ENCODE measurements around the gene PDZD7. TPM values are rescaled to one million over a fixed set of nuclear protein-coding genes. Genes with fewer than 3 reads are reported as not detected.

PDZD7 gene
- total and polyA plus RNA-seq, 4 experiments from 2014 or later = 0.20 to 1.8 (median 0.70) TPM

- POLR2A ChIA-PET (ENCODE audit: partially characterized antibody) = interaction anchor here (1.0 kb wide), 1 partner anchor 16 kb away, joined by 3 read pairs; the partner anchor contains the start of genes PDZD7 and SFXN3
- no peak overlapping the region for H3K27ac ChIP-seq (ENCODE audit: low read depth, low read length)
Measured at GRCh38 chr10:101046332-101047238, 15.7 kb upstream of the PDZD7 start.

GRCh38 chr10:101044117-101044516 is 13.2 kb upstream of the PDZD7 start:
- intact Hi-C loops (cut with micrococcal nuclease) = loop anchor here (5.0 kb wide), 1 partner anchor 98 kb away; no protein-coding TSS in a partner anchor
- Mint-ChIP-seq H3K27me3 (peaks cover 22 to 23% of the 10 kb centered on the region in 2 donors), H3K27ac (peak overlapping the region in 1 of 7 donors; percentile 43), H3K4me3 (peak overlapping the region in 2 of 8 donors; percentile 10 to 40), H3K9me3 (no peaks in the 10 kb centered on the region), H3K4me1 (peaks cover 18 to 34% (median 19%) of the 10 kb centered on the region in 4 donors), H3K36me3 (peaks cover 0 to 14% of the 10 kb centered on the region in 2 donors)
- no peak for DNase-seq
- Histone ChIP-seq H3K27ac (ENCODE audit: low read depth, low read length) (no peak overlapping the region), H3K36me3 (ENCODE audit: insufficient read depth, low read length) (no peaks in the 10 kb centered on the region), H3K4me1 (ENCODE audit: insufficient read depth, low read length) (peaks cover 27% of the 10 kb centered on the region), H3K4me3 (ENCODE audit: low read length in 2 of 2) (no peak overlapping the region), H3K9me3 (ENCODE audit: control insufficient read depth in 1 of 2, low read length in 2 of 2) (no peaks in the 10 kb centered on the region), H3K27me3 (ENCODE audit: insufficient read depth, low read length) (peaks cover 14% of the 10 kb centered on the region)
- ChIA-PET POLR2A (ENCODE audit: partially characterized antibody) (interaction anchor here (2.0 to 5.6 kb wide), 4 partner anchors 13 to 47 kb away, joined by 7 to 69 read pairs (median 29); partner anchors contain the start of genes KAZALD1, PDZD7 and SFXN3), CTCF (ENCODE audit: partially characterized antibody) (interaction anchor here (1.5 to 26.6 kb wide), 7 partner anchors 8 to 118 kb away, joined by 3 to 645 read pairs (median 53); partner anchors contain the start of genes KAZALD1, PDZD7 and SFXN3)

More at GRCh38 chr10:101046332-101047238, 15.7 kb upstream of the PDZD7 start:
- Mint-ChIP-seq H3K4me3 (peak overlapping the region in 1 of 8 donors; percentile 37), H3K27me3 (peaks cover 38 to 39% of the 10 kb centered on the region in 2 donors), H3K36me3 (peaks cover 0 to 2% of the 10 kb centered on the region in 2 donors), H3K27ac (no peak overlapping the region), H3K9me3 (no peaks in the 10 kb centered on the region), H3K4me1 (peaks cover 15 to 40% (median 24%) of the 10 kb centered on the region in 4 donors)
- CTCF ChIA-PET (ENCODE audit: partially characterized antibody) = interaction anchor here (0.6 to 26.6 kb wide), 3 partner anchors 9 to 32 kb away, joined by 3 to 645 read pairs (median 4); partner anchors contain the start of gene KAZALD1
- no peak for DNase-seq
- intact Hi-C loops (cut with micrococcal nuclease) = no loop called here
- no peak overlapping the region for H3K4me3 ChIP-seq (ENCODE audit: low read length in 2 of 2)
- no peaks in the 10 kb centered on the region for H3K9me3 ChIP-seq (ENCODE audit: control insufficient read depth in 1 of 2, low read length in 2 of 2)
- no peaks in the 10 kb centered on the region for H3K36me3 ChIP-seq (ENCODE audit: insufficient read depth, low read length)
- peaks cover 30% of the 10 kb centered on the region for H3K4me1 ChIP-seq (ENCODE audit: insufficient read depth, low read length)
- H3K27me3 ChIP-seq (ENCODE audit: insufficient read depth, low read length) = peaks cover 28% of the 10 kb centered on the region

DNA sequence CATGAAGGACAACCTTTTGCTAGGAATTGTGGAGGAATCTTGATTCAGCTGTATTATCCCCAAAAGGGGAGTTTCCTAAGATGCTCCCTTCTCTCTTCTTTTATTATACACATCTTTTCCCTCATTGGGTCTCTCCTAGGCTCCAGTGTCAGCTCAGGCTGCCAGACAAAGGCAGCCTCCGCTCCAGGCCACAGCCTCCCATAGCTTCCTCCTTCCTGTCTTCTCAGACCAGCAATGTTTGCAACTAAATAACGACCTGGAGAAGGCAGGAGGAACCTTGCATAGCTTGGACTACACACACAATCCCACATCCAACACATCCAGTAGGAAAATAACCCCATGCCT is 12.4 kb upstream of the PDZD7 start:
- H3K27ac ChIP-seq (ENCODE audit: low read depth, low read length) = peak overlapping the region; percentile 68
- H3K4me3 ChIP-seq (ENCODE audit: low read length in 2 of 2) = peak overlapping the region; percentile 81 to 94
- CTCF ChIA-PET (ENCODE audit: partially characterized antibody) = interaction anchor here (0.7 to 26.6 kb wide), 11 partner anchors 8 to 119 kb away, joined by 3 to 645 read pairs (median 7); partner anchors contain the start of genes KAZALD1, PDZD7 and SFXN3
- peaks cover 18 to 26% (median 19%) of the 10 kb centered on the region in 4 donors for H3K4me1 Mint-ChIP-seq
- H3K36me3 ChIP-seq (ENCODE audit: insufficient read depth, low read length) = no peaks in the 10 kb centered on the region
- H3K27me3 ChIP-seq (ENCODE audit: insufficient read depth, low read length) = peaks cover 6% of the 10 kb centered on the region
- POLR2A ChIA-PET (ENCODE audit: partially characterized antibody) = interaction anchor here (1.2 to 5.6 kb wide), 7 partner anchors 8 to 1602 kb away, joined by 3 to 69 read pairs (median 20); partner anchors contain the start of genes KAZALD1, PDZD7, SFXN3 and TRIM8
- H3K9me3 ChIP-seq (ENCODE audit: control insufficient read depth in 1 of 2, low read length in 2 of 2) = no peaks in the 10 kb centered on the region
- no peaks in the 10 kb centered on the region for H3K9me3 Mint-ChIP-seq
- peak overlapping the region; percentile 9 to 99 (median 96) for H3K27ac Mint-ChIP-seq
- H3K36me3 Mint-ChIP-seq = peaks cover 4 to 21% of the 10 kb centered on the region in 2 donors
- DNase-seq = no peak
- H3K27me3 Mint-ChIP-seq = peaks cover 15% of the 10 kb centered on the region in 2 donors
- intact Hi-C loops (cut with micrococcal nuclease) = loop anchor here (5.0 kb wide), 1 partner anchor 99 kb away; no protein-coding TSS in a partner anchor
- H3K4me1 ChIP-seq (ENCODE audit: insufficient read depth, low read length) = peaks cover 27% of the 10 kb centered on the region
- peak overlapping the region; percentile 92 to 99 (median 97) for H3K4me3 Mint-ChIP-seq

GRCh38 chr10:101042667-101043362 is 11.9 kb upstream of the PDZD7 start:
- no peaks in the 10 kb centered on the region for H3K9me3 Mint-ChIP-seq
- peak overlapping the region; percentile 92 to 99 (median 97) for H3K4me3 Mint-ChIP-seq
- intact Hi-C loops (cut with micrococcal nuclease) = loop anchor here (1.0 to 5.0 kb wide), 2 partner anchors 7 to 99 kb away; no protein-coding TSS in a partner anchor
- Histone ChIP-seq H3K4me3 (ENCODE audit: low read length in 2 of 2) (peak overlapping the region; percentile 81 to 94), H3K27ac (ENCODE audit: low read depth, low read length) (peak overlapping the region; percentile 68), H3K27me3 (ENCODE audit: insufficient read depth, low read length) (peaks cover under 1% of the 10 kb centered on the region), H3K4me1 (ENCODE audit: insufficient read depth, low read length) (peaks cover 27% of the 10 kb centered on the region), H3K9me3 (ENCODE audit: control insufficient read depth in 1 of 2, low read length in 2 of 2) (no peaks in the 10 kb centered on the region), H3K36me3 (ENCODE audit: insufficient read depth, low read length) (peaks cover 5% of the 10 kb centered on the region)
- H3K4me1 Mint-ChIP-seq = peaks cover 16 to 25% (median 19%) of the 10 kb centered on the region in 4 donors
- peaks cover 11 to 12% of the 10 kb centered on the region in 2 donors for H3K27me3 Mint-ChIP-seq
- peak overlapping the region; percentile 87 to 99 (median 97) for H3K27ac Mint-ChIP-seq
- peaks cover 8 to 26% of the 10 kb centered on the region in 2 donors for H3K36me3 Mint-ChIP-seq
- ChIA-PET CTCF (ENCODE audit: partially characterized antibody) (interaction anchor here (0.7 to 26.6 kb wide), 13 partner anchors 8 to 119 kb away, joined by 3 to 645 read pairs (median 7); partner anchors contain the start of genes KAZALD1, PDZD7 and SFXN3), POLR2A (ENCODE audit: partially characterized antibody) (interaction anchor here (0.7 to 5.6 kb wide), 9 partner anchors 8 to 1602 kb away, joined by 3 to 69 read pairs (median 14); partner anchors contain the start of genes KAZALD1, PDZD7, SFXN3 and TRIM8)
- peak; percentile 64 to 84 (median 68) for DNase-seq

- Mint-ChIP-seq H3K4me1 (peaks cover 16 to 25% (median 19%) of the 10 kb centered on the region in 4 donors), H3K36me3 (peaks cover 12 to 33% of the 10 kb centered on the region in 2 donors), H3K27ac (peak overlapping the region; percentile 29 to 99 (median 96)), H3K4me3 (peak overlapping the region; percentile 92 to 99 (median 97)), H3K9me3 (no peaks in the 10 kb centered on the region), H3K27me3 (peaks cover 5 to 8% of the 10 kb centered on the region in 2 donors)
- no peak for DNase-seq
- Histone ChIP-seq H3K4me1 (ENCODE audit: insufficient read depth, low read length) (peaks cover 27% of the 10 kb centered on the region), H3K27me3 (ENCODE audit: insufficient read depth, low read length) (no peaks in the 10 kb centered on the region), H3K36me3 (ENCODE audit: insufficient read depth, low read length) (peaks cover 12% of the 10 kb centered on the region), H3K27ac (ENCODE audit: low read depth, low read length) (peak overlapping the region; percentile 68), H3K9me3 (ENCODE audit: control insufficient read depth in 1 of 2, low read length in 2 of 2) (no peaks in the 10 kb centered on the region), H3K4me3 (ENCODE audit: low read length in 2 of 2) (peak overlapping the region in 1 of 2 donors; percentile 81)
- intact Hi-C loops (cut with micrococcal nuclease) = loop anchor here (1.0 to 5.0 kb wide), 2 partner anchors 8 to 100 kb away; no protein-coding TSS in a partner anchor
- CTCF ChIA-PET (ENCODE audit: partially characterized antibody) = interaction anchor here (0.9 to 26.6 kb wide), 9 partner anchors 10 to 100 kb away, joined by 4 to 645 read pairs (median 21); partner anchors contain the start of genes KAZALD1, PDZD7 and SFXN3
- POLR2A ChIA-PET (ENCODE audit: partially characterized antibody) = interaction anchor here (0.7 to 5.6 kb wide), 8 partner anchors 9 to 1603 kb away, joined by 3 to 69 read pairs (median 17); partner anchors contain the start of genes KAZALD1, PDZD7, SFXN3 and TRIM8
Measured at GRCh38 chr10:101042118-101042517, 11.2 kb upstream of the PDZD7 start.

GRCh38 chr10:101041252-101041761 is 10.4 kb upstream of the PDZD7 start:
- peak overlapping the region; percentile 42 to 99 (median 79) for H3K27ac Mint-ChIP-seq
- ChIA-PET CTCF (ENCODE audit: partially characterized antibody) (interaction anchor here (0.6 to 26.6 kb wide), 14 partner anchors 10 to 1056 kb away, joined by 3 to 645 read pairs (median 6); partner anchors contain the start of genes KAZALD1, PDZD7, SFXN3 and TLX1), POLR2A (ENCODE audit: partially characterized antibody) (interaction anchor here (0.9 to 5.6 kb wide), 6 partner anchors 10 to 44 kb away, joined by 3 to 69 read pairs (median 22); partner anchors contain the start of genes KAZALD1, PDZD7 and SFXN3)
- peak; percentile 72 to 81 (median 73) for DNase-seq
- Histone ChIP-seq H3K4me3 (ENCODE audit: low read length in 2 of 2) (no peak overlapping the region), H3K27me3 (ENCODE audit: insufficient read depth, low read length) (no peaks in the 10 kb centered on the region), H3K36me3 (ENCODE audit: insufficient read depth, low read length) (peaks cover 18% of the 10 kb centered on the region), H3K4me1 (ENCODE audit: insufficient read depth, low read length) (peaks cover 27% of the 10 kb centered on the region), H3K27ac (ENCODE audit: low read depth, low read length) (no peak overlapping the region), H3K9me3 (ENCODE audit: control insufficient read depth in 1 of 2, low read length in 2 of 2) (no peaks in the 10 kb centered on the region)
- peaks cover 16 to 38% of the 10 kb centered on the region in 2 donors for H3K36me3 Mint-ChIP-seq
- H3K27me3 Mint-ChIP-seq = peaks cover 1 to 5% of the 10 kb centered on the region in 2 donors
- intact Hi-C loops (cut with micrococcal nuclease) = loop anchor here (1.0 to 5.0 kb wide), 4 partner anchors 9 to 101 kb away; no protein-coding TSS in a partner anchor
- peaks cover 16 to 25% (median 19%) of the 10 kb centered on the region in 4 donors for H3K4me1 Mint-ChIP-seq
- H3K4me3 Mint-ChIP-seq = peak overlapping the region in 1 of 8 donors; percentile 27
- no peaks in the 10 kb centered on the region for H3K9me3 Mint-ChIP-seq
